ENCODE results near the gene CPNE2.

The CPNE2 gene

DNA sequence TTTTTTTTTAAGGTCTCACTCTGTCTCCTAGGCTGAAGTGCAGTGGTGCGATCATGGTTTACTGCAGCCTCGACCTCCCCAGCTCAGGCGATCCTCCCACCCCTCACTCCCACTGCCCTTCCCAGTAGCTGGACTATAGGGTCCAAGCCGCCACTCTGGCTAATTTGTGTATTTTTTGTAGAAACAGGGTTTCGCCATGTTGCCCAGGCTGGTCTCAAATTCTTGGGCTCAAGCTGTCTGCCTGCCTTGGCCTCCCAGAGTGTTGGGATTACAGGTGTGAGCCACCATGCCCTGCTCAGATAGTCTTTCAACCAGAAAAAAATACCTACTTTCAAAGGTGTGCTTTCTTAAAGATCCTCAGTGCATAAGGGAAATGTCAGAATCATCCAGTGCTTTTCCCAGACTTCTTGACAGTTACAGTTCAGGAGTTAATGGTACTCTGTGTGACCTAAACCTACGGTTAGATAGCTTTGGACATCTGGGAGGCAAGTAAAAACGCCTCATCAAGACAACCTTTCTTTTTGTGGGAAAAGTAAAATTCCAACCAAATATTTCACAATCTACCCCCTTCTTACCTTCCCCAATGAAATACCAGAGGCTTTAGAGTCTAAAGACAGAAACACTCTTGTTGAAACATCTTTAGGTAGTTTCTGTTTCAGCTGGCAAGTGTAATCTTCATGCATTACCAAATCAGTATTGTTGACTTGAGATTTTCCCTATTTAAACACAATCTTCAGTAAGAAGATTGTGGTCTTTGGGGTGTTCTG lies 100.5 kb downstream of the CPNE2 start:
- no peak for DNase-seq (ENCODE audit: low spot score)

DNA sequence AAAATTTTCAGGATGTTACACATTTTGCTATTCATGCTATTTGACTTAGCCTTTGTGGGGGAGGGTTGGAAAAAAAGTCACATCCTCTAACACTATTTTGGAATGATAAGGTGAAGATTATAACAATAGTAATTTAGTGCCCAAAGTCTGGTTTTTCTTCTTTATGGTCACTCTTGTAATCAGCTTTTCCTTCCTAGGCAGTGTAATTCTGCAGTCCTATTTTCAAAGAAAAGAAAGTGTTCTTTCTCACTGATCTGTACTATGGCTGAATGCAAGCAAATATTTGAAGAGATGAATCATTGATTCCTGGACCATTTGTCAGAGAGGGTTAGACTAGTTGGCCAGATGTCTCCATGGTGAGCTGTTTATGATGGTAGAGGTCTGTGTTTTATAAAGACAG lies 102.1 kb downstream of the CPNE2 start:
- no peak for DNase-seq (ENCODE audit: low spot score)

GRCh38 chr16:57196286-57196685 lies 103.9 kb downstream of the CPNE2 start:
- DNase-seq (ENCODE audit: low spot score) = no peak

GRCh38 chr16:57196753-57197152 lies 104.4 kb downstream of the CPNE2 start:
- DNase-seq (ENCODE audit: low spot score) = no peak
